HG02678 (cell line): Measurements from ENCODE around the gene ZFP3.
"Not testable (repeated sequence)": the region's sequence is repeated elsewhere in the genome, so short reads cannot be mapped to it uniquely, and the experiment has no call there.

ENCODE experiments used
- ATAC-seq: cut with Tn5 transposase; IDR thresholded peaks from one replicate; pipeline ENCODE4 v1.9.1; 2021; ENCODE audit warnings: mild to moderate bottlenecking, moderate library complexity; ENCODE audit not compliant: unreplicated experiment

ZFP3 gene

GRCh38 chr17:5123343-5124124, 45.3 kb downstream of the ZFP3 start:
- ATAC-seq, result no peak

DNA sequence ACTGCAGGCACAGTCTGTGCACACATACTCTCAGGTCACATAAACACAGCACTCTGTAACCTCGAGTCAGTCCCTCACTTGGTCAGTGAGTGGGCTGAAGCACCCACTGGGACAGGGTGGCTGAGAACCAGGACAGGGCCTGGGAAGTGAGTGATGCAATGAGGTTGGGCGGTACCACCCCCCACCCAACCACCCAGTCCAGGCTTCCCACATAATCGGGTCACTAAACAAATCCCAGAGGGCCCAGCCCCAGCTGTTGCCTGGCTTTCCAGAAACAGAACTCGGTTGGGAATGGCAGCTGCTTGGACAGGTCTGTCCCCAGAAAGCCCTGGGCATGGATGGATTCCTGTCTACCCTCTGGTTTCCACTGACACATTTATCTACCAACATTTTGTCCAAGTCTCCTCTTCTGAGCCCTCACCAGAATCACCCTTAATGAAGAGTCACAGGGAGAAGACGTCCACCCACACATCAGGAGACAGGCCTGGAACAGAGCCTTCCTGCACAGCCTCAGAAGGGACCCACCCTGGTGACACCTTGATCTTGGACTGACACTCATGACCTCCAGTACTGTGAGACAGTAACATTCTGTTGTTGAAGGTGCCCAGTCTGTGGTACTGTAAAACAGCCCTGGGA, 46.0 kb downstream of the ZFP3 start:
- not testable (repeated sequence) for ATAC-seq

- not testable (repeated sequence) for ATAC-seq
These were observed 46.6 kb downstream of the ZFP3 start for GRCh38 chr17:5124896-5125295.

DNA sequence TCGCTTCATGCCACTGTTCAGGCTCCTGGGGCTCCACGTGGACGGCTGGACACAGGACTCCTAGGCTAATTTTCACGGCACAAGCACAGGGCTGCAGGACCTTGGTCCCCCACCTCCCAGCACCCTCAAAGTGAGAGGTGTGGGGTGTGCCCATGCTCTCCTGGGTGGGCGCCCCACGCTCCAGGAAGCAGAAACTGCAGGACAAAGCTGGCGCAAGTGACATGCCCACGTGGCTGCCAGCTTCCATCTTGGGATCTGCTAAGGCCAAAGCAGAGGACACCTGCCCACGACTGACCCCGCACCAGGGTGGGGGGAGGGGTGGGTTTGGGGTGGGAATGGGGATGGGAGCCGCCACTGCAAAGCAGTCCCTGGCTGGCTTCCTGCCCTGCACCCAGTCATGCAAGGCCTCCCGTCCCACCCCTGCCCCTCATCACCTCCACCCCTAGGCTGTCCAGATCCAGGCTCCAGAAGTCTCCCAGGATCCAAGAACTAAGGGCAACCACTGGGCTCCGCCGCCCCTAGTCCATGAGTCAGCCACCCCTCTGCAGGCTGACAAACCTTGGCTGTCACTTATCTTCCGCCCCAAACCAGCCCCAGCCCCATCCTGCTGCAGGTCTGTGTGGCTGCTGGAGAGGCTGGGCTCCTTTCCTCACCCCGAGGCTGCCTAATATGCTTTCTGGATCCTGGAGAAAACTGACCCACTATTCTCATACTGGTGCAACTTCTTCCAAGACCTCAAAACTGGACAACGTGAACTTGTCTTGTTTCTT, 48.6 kb downstream of the ZFP3 start:
- ATAC-seq, result no peak

GRCh38 chr17:5127910-5128309, 49.6 kb downstream of the ZFP3 start:
- ATAC-seq, result no peak

DNA sequence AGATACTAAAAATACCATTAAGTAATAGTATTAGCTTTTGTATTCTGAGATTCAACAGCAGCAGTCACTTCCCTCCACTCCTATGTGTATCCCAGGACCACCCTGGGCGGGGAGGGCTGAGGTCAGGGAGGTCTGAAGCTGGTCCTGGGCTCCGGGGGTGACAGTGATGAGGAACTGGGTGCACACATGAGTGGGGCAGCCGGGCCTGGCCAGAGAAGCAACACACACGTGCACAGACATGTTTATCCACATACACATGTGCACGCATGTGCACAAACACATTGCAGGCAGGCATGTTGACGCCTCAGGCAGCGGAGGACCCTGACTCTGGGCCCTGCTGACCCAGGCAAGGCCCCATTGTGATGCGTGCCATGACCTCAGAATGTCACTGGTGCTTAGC, 50.1 kb downstream of the ZFP3 start:
- ATAC-seq, result not testable (repeated sequence)

GRCh38 chr17:5128905-5129535, 50.8 kb downstream of the ZFP3 start:
- ATAC-seq, result no peak

DNA sequence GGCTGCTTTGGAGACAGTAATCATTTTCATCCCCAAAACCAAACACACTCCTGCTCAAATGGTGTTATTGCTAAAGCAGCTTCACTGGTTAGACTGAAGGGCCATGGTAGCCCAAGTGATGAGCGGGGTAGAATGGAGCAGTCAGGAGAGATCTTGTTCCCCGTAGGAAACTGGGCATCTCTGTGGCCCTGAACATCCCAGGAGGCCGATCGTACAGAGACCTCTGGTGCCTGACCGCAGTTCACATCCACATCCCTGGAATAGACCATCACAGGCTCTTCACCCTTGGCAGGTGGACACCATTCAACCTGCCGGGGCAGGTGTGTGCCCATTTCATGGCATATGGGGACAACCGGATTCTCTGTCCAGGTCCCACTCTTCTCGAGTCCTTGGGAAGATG, 51.5 kb downstream of the ZFP3 start:
- ATAC-seq, result not testable (repeated sequence)

GRCh38 chr17:5130261-5130660, 52.0 kb downstream of the ZFP3 start:
- ATAC-seq, result not testable (repeated sequence)

- ATAC-seq, result not testable (repeated sequence)
These were observed 52.4 kb downstream of the ZFP3 start for GRCh38 chr17:5130687-5131086.

DNA sequence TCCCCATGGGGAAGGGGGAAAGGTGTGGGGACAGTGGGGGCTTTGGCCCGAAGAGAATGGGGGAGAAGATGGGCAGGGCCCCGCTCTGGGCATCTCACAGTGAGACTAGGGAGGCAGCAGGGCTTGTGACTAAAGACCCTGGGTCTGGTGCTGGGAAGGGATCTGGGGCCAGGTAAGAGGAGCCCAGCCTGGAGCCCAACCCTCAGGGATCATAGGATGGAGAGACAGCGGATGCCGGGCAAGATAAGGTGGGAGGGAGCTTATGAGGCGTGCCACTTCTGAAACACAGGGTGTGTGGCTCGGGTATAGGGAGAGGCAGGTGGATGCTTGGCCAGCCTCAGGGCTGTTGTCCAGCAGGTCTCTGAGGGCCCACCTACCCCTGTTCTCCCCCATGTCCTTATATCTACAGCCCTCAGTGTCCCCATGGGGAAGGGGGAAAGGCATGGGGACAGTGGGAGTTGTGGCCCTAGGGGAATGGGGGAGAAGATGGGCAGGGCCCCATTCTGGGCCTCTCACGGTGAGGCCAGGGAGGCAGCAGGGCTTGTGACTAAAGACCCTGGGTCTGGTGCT, 53.0 kb downstream of the ZFP3 start:
- ATAC-seq, result no peak

- ATAC-seq, result not testable (repeated sequence)
These were observed 53.7 kb downstream of the ZFP3 start for GRCh38 chr17:5131799-5132502.

- not testable (repeated sequence) for ATAC-seq
These were observed 54.4 kb downstream of the ZFP3 start for GRCh38 chr17:5132503-5133225.

DNA sequence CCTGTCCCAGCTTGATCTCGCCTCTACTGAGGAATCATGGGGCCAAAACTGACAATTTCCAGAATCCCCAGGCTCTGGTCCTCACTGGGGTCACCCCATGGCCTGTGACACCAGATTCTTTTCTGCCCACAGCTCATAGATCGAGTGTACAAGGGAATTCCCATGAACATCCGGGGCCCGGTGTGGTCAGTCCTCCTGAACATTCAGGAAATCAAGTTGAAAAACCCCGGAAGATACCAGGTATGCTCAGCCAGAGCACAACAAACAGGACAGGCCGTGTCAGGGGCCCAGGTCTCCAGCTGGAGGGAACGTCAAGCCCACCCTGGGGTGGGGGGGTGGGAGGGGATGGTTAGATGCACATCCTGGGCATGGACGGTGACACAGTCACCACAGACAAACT, 55.0 kb downstream of the ZFP3 start:
- ATAC-seq, result no peak

GRCh38 chr17:5133961-5134360, 55.7 kb downstream of the ZFP3 start:
- ATAC-seq, result not testable (repeated sequence)

GRCh38 chr17:5134571-5134970, 56.3 kb downstream of the ZFP3 start:
- not testable (repeated sequence) for ATAC-seq

GRCh38 chr17:5135131-5135712, 57.0 kb downstream of the ZFP3 start:
- ATAC-seq, result not testable (repeated sequence)

- ATAC-seq, result no peak
These were observed 57.7 kb downstream of the ZFP3 start for GRCh38 chr17:5135726-5136579.
